GM18502 (cell line): ENCODE measurements around the gene PTPRD.

ENCODE experiments used
- ATAC-seq: cut with Tn5 transposase; IDR thresholded peaks from one replicate; pipeline ENCODE4 v1.9.1; 2021; ENCODE audit warnings: mild to moderate bottlenecking; ENCODE audit not compliant: unreplicated experiment, poor library complexity

PTPRD gene

GRCh38 chr9:9257999-9258498 lies 1354.8 kb downstream of the PTPRD start:
- ATAC-seq, result no peak

- no peak for ATAC-seq
Observed at GRCh38 chr9:9246726-9247125, 1366.1 kb downstream of the PTPRD start.

- no peak for ATAC-seq
Observed at GRCh38 chr9:9231946-9232345, 1380.9 kb downstream of the PTPRD start.

DNA sequence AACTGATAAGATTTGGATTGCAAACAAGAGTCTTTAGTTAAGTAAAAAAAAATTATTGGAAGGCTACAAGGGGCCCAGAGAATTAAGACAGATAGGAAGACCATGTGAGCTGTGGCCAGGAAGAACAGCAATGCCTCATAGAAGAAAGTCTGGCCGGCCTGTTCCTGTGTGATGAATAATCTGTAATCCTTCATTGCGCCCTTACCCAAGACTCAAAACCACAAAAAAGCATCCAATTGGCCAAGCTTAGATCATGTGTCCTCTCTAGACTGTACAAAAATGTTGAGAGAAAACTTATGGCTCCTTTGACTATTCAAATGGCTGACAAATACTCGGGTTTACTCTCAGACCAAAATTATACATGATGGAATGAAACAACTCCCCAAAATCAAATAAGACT lies 1383.5 kb downstream of the PTPRD start:
- no peak for ATAC-seq

GRCh38 chr9:9223175-9223574 lies 1389.6 kb downstream of the PTPRD start:
- no peak for ATAC-seq

DNA sequence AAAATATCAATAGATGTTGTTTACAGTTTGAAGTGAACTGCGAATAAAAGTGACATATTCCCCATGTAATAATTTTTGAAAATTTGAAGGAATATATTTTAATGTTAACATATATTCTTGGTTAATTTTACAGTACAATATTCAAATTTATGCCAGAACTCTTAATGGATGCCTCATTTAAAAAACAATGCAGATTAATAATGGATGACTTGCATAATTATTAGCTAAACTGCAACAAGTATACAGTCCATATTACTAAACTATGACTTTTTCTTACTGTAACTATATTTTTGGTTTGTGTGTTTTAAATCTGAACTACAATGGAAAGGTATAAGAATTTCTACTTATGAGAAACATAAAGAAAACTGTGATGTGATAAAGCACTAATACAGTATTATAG lies 1390.1 kb downstream of the PTPRD start:
- ATAC-seq, result no peak

GRCh38 chr9:9216934-9217333 lies 1395.9 kb downstream of the PTPRD start:
- no peak for ATAC-seq

DNA sequence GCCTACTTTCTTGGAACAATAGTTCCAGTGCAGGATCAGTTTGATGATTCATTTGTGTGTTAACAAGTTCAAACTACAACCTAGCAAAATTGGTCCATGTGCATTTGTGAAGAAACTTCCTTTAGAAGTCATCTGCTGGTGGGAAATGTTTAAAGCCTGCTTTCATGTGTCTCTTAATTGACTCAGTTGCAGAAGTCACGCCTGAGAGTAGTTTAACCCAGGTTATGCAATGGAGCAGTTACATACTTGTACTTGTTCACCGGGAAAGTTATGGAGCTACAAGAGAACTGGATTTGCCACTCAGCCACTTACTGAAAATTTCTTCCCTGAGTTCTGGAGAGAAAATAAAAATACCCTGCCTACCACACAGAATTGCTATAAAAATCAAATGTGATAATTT lies 1397.8 kb downstream of the PTPRD start:
- no peak for ATAC-seq

- ATAC-seq, result no peak
Observed at GRCh38 chr9:9214066-9214465, 1398.7 kb downstream of the PTPRD start.

DNA sequence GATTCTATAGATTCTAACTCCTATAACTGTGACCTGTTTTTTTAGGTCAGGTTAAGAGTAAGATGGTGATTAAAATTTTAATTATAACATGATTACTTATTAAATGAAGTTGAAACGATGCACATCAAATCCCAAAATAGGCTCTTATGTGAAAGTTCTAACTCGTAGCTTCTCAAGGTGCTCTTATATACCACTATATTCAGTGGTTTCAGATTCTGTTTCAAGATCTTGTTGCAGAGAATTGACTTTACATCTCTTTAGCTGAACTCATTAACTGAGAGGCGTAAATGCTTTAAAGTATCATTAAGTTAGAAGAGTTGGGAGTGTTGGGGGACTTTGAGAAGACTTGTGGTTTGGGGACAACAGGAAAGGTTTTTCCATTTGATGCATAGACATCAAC lies 1399.8 kb downstream of the PTPRD start:
- no peak for ATAC-seq

DNA sequence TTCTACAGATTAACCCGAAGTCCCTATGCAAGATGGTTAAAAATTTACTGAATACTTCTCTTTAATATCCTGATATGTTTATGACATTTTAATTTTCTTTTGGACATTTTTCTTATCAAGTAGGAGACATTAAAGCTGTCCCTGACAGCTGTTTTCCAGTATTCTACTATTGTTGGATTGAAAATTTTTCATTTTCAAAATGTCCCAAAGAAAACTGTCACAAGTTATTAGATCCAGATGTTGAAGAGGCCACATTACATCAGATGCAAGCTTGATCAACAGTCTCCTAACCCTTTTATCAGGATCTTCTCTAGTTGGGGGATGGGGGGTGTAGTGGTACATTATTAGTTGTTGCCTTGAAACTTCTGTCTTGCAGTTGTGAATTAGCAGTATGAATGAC lies 1410.5 kb downstream of the PTPRD start:
- no peak for ATAC-seq

GRCh38 chr9:9186086-9186485 lies 1426.7 kb downstream of the PTPRD start:
- ATAC-seq, result no peak

DNA sequence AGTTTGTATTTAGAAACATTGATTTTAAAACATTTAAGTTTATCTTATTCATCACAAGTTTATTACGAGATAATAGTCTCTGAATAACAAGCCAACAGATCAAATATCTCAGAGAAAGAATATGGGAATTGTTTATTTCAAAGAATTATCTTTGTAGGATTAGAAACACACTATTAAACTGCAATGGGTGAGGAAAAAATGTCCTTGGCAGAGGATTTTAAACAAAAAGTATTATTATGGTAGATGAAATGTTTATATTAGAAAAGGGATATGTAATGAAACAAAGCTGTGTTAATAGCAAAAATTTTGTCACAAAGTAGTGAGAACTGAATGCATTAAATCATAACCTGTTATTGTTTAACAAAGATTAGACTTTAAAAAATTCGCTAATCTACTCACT lies 1430.4 kb downstream of the PTPRD start:
- ATAC-seq, result no peak

DNA sequence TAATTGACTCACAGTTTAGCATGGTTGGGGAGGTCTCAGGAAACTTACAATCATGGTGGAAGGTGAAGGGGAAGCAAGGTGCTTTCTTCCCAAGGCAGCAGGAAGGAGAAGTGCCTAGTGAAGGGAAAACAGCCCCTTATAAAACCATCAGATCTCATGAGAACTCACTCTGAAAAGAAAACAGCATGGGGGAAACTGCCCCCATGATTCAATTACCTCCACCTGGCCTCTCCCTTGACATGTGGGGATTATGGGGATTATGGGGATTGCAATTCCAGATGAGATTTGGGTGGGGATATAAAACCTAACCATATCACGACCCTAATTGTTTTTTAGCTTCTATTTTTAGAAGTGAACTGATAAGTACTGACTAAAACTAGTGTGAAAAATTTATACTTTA lies 1435.7 kb downstream of the PTPRD start:
- no peak for ATAC-seq

DNA sequence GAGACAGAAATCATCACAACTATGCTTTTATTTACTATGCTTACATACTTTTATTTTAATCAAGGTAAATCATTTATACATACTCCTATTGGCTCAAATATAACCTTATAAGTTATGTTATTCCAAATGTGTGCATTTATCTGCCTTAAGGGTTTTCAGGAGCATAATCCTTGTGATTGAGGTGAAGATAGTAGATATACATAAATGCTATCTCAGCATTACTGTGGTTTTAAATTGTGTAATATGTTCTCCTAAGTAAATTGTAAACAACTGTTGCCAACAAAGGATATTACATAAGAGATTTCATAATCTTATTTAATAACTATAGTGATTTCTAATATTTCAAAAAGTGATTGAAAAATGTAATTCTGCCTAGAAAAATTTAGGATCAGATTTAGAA lies 1438.4 kb downstream of the PTPRD start:
- no peak for ATAC-seq

- ATAC-seq, result no peak
Observed at GRCh38 chr9:9173264-9173663, 1439.5 kb downstream of the PTPRD start.

DNA sequence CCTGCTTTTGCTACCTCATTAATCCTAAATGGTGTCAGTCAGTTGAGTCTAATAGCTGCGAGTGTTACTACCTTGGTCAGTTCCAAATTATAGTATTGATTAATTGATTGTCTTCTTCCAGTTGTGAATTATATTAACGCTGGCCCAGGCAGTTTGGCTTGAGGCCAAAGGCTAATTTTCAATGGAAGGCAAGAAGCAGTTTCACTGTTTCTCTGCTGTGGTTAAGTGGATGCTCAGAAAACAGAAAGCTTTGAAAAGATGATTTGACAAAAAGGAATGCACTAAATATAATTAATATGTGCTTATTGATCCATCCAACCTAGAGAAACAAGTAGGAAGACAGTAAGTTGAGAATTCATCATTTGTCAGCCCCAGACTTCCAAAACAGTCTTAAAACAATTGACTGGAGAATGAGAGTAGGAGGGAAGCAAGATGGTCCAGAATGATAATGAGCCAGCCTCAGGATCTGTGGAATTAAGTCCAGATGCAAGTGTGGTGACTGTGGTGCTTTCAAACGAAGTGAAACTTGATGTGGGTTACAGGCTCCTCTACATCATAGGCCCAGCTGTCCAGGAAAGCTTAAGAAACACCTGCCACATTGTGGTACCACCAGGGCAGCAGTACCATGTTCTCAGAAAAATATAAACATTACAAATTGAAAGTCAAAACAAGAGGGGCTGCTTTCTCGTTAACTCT lies 1442.2 kb downstream of the PTPRD start:
- ATAC-seq, result no peak

DNA sequence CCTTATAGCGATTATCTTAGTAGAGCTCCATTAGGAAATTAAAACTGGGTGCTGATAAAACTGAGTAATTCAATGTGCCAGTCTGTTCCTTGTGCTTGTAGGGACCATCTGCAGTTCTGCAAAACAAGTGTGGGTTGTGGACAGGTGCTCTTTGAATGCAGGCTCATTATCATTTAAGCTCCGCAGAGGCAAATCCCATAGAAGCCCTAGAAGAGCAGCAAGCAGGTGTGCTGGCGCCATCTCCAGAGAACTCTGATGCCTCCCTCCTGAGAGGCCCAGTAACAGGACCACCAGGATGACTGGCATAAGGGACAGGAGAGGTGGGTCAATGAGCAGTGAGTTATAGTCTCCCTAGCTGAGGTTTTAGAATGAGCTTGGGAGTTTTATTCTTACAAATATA lies 1470.8 kb downstream of the PTPRD start:
- no peak for ATAC-seq

GRCh38 chr9:9133526-9133925 lies 1479.3 kb downstream of the PTPRD start:
- ATAC-seq, result no peak

DNA sequence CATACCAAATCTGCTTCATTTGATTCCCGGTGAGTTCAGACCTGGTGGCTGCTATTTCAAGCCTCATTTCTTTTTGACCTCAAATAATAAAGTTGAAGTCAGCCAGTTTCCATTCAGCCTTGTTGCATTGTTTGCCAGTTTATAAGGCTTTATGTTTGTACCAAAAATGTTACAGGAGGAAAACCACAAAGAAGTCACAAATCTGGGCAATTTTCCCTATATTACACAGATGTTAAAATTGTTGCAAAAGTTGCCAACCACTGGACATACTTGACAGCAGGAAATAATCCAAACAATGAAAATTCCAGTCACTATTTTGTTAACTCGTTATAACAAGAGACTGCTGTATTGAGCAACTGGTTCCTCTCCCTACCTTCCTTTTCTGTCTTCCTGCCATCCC lies 1488.2 kb downstream of the PTPRD start:
- ATAC-seq, result no peak

DNA sequence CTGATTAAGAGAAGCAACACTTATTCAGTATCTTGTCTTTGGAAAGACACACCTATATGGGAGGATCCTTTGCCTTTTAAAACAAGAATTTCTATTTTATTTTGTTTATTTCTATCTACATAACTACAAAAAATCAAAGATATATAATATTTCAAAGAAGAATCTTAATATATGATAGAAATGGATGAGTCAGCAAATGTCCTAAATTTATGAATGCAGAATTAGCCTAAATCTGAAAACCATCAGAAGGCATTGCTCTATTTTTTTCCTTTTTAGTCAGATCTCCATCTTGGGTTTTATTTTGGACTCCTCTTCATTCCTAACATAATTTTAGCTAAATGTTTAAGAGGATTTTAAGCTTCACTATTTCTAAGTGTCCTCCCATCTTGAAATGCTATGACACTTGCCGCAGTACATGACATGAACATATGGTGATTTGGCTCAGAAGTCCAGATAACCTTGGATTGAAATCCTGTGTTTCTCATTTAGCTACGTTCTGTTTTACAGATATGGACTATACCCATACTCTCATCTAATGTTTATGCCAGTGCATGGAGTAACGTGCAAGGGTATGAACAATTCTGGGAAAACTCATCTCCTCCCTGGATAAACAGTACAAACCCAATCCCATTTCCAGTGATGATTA lies 1490.4 kb downstream of the PTPRD start:
- no peak for ATAC-seq

- no peak for ATAC-seq
Observed at GRCh38 chr9:9117866-9118265, 1494.9 kb downstream of the PTPRD start.
